Cardiac muscle cell (in vitro differentiated cells and primary cell): ENCODE results near the gene SHOC2. TPM values are rescaled to one million over a fixed set of nuclear protein-coding genes. Genes with fewer than 3 reads are reported as not detected.

ENCODE experiments used
- DNase-seq, 2 donors: peaks; one replicate each; pipeline versions ENCODE4 v3.0.0 to v3.0.0-alpha.2; 2010 to 2017; ENCODE audit warnings: low read depth in 1 of 2, low spot score in 1 of 2
- H3K27ac ChIP-seq: fragments of 200-600 bp; sonication (generic); 2 replicates; pipeline ENCODE4 v1.5.1; 2016
- H3K27me3 ChIP-seq: fragments of 200-600 bp; sonication (generic); 2 replicates; pipeline ENCODE4 v1.6.0; 2016; ENCODE audit warnings: control low read depth
- H3K36me3 ChIP-seq: fragments of 200-600 bp; sonication (generic); 2 replicates; pipeline ENCODE4 v1.5.1; 2016; ENCODE audit warnings: control low read depth
- H3K4me1 ChIP-seq: fragments of 200-600 bp; sonication (generic); 2 replicates; pipeline ENCODE4 v1.8.1; 2017; ENCODE audit warnings: low read depth, mild to moderate bottlenecking, mixed run types
- H3K4me3 ChIP-seq: fragments of 200-600 bp; sonication (generic); 2 replicates; pipeline ENCODE4 v1.5.1; 2016; ENCODE audit warnings: mild to moderate bottlenecking
- H3K9me3 ChIP-seq: fragments of 200-600 bp; sonication (generic); 2 replicates; pipeline ENCODE4 v1.5.1; 2017; ENCODE audit warnings: low read depth, mild to moderate bottlenecking, control low read depth
- polyA plus RNA-seq: library from polyadenylated mRNA; unstranded; fragments of >200 nt; fragmentation: Nextera tagmentation; extraction: Ambion mirVana; gene quantifications from 2 replicates; pipeline ENCODE4 v1.2.1, GENCODE V29; 2016
- total RNA-seq: library from RNA; depleted of rRNA; stranded (reverse); fragments of >200 nt; gene quantifications from 2 replicates; pipeline ENCODE4 v1.2.3, GENCODE V29; 2016
- TF ChIP-seq, protein P1 (sequence below): IDR thresholded peaks from 2 replicates; pipeline ENCODE4 v1.5.1; 2012; ENCODE audit warnings: low read depth, mild to moderate bottlenecking, low read length

The SHOC2 gene
- total and polyA plus RNA-seq, 2 experiments from 2014 or later: 31.0 to 31.3 TPM

DNA sequence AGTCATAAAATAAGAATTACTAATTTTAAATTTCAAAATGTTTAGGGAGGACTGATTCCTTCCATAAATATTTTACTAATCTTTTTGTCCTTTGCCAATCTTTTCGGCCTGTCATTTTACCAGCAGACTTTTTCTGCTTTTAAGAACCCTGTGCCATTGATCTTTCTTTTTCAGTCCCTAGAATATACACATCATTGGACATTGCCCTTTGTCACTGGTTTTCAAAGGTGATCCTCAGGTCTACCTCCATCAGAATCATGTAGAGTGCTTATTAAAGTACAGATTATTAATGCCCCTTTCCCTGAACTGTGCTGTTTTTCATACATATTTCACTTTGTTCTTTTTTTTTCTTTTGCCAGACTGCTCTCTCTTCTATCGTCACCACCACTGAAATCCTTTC lies 43.8 kb downstream of the SHOC2 start:
- Histone ChIP-seq H3K27ac (no peak overlapping the region), H3K4me3 (no peak overlapping the region), H3K9me3 (no peaks in the 10 kb centered on the region), H3K4me1 (peaks cover 26% of the 10 kb centered on the region), H3K27me3 (no peaks in the 10 kb centered on the region), H3K36me3 (no peaks in the 10 kb centered on the region)
- no peak for DNase-seq
- TF ChIP-seq, protein P1, sequence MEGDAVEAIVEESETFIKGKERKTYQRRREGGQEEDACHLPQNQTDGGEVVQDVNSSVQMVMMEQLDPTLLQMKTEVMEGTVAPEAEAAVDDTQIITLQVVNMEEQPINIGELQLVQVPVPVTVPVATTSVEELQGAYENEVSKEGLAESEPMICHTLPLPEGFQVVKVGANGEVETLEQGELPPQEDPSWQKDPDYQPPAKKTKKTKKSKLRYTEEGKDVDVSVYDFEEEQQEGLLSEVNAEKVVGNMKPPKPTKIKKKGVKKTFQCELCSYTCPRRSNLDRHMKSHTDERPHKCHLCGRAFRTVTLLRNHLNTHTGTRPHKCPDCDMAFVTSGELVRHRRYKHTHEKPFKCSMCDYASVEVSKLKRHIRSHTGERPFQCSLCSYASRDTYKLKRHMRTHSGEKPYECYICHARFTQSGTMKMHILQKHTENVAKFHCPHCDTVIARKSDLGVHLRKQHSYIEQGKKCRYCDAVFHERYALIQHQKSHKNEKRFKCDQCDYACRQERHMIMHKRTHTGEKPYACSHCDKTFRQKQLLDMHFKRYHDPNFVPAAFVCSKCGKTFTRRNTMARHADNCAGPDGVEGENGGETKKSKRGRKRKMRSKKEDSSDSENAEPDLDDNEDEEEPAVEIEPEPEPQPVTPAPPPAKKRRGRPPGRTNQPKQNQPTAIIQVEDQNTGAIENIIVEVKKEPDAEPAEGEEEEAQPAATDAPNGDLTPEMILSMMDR: no peak

DNA sequence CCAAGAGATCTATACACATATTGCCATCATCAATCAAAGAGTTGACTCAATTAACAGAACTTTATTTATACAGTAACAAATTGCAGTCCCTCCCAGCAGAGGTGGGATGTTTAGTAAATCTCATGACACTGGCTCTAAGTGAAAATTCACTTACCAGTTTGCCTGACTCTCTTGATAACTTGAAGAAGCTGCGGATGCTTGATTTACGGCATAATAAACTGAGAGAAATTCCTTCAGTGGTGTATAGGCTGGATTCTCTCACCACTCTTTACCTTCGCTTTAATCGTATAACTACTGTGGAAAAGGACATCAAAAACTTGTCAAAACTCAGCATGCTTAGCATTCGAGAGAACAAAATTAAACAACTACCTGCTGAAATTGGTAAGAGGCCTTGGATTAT lies 45.3 kb downstream of the SHOC2 start:
- Histone ChIP-seq H3K9me3 (no peaks in the 10 kb centered on the region), H3K4me1 (peaks cover 16% of the 10 kb centered on the region), H3K27ac (no peak overlapping the region), H3K36me3 (no peaks in the 10 kb centered on the region), H3K27me3 (no peaks in the 10 kb centered on the region), H3K4me3 (no peak overlapping the region)
- DNase-seq: no peak
- TF ChIP-seq, protein P1: no peak

DNA sequence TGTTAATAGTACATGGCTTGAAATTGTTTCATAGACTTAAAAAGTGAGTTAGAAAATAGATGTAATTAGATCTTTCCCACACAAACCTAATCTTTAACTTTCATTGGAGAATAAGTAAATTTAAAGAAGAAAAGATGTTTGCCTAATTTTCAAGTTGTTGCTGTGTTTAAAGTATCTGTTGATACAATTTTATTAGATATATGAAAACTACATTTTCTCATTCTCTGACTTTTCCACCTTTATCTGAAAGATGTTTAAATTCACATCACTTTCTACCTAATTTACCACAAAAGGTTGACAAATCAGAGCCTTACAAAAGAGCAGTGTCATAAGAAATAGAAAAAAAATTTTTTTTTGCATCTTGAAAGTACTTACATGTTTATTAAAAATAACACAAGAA lies 45.8 kb downstream of the SHOC2 start:
- H3K27me3 ChIP-seq: no peaks in the 10 kb centered on the region
- no peaks in the 10 kb centered on the region for H3K9me3 ChIP-seq
- DNase-seq: no peak
- H3K27ac ChIP-seq: no peak overlapping the region
- TF ChIP-seq, protein P1: no peak
- H3K4me3 ChIP-seq: no peak overlapping the region
- no peaks in the 10 kb centered on the region for H3K36me3 ChIP-seq
- H3K4me1 ChIP-seq: peaks cover 16% of the 10 kb centered on the region

DNA sequence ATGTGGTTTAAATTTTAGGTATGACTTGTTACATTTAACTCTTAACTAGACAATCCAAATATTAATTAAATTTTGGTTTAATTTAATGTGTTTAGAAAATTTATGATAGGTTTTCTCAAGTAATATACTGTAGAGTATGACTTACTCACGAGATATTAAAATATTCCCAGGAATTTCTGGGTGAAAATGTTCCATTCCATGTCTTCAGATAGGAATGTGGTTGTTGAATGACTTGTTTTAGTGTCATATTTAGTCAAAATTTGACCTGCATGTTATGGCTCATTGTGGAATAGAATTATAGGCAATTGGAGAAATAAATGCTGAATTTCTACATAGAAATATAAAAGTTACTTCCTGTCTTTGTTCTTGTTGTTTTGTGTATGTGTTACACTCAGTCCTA lies 46.7 kb downstream of the SHOC2 start:
- Histone ChIP-seq H3K27me3 (no peaks in the 10 kb centered on the region), H3K27ac (no peak overlapping the region), H3K9me3 (no peaks in the 10 kb centered on the region), H3K4me3 (no peak overlapping the region), H3K4me1 (peaks cover 15% of the 10 kb centered on the region), H3K36me3 (no peaks in the 10 kb centered on the region)
- no peak for DNase-seq
- TF ChIP-seq, protein P1: no peak

DNA sequence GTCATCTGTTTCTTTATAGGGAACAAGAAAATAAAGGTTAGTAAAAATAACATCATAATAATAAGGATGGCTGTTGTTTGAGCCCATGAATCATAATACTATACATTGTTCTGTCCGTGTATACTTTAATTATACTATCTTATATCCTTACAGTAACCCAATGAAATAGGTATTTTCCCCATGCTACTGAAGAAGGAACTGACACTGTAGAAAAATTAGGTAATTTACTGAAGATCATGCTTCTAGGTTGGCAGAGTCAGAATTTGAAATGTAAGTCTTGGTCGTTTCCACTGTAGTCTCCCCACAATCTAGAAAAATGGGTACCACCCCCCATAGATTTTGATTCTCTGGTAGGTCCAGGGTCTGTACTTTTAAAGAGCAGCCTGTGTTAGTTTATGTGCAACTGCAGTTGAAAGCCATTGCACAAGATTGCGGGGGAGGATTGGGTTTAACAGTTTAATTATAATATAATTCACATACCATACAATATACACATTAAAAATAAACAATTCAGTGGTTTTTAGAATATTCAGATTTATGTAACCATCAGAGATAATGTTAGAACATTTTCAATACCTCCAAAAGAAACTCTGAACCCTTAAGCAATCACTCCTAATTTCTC lies 47.7 kb downstream of the SHOC2 start:
- Histone ChIP-seq H3K4me3 (no peak overlapping the region), H3K27ac (no peak overlapping the region), H3K4me1 (peaks cover 8% of the 10 kb centered on the region), H3K36me3 (no peaks in the 10 kb centered on the region), H3K9me3 (no peaks in the 10 kb centered on the region), H3K27me3 (no peaks in the 10 kb centered on the region)
- TF ChIP-seq, protein P1: no peak
- peak in 1 of 2 donors; percentile 30 for DNase-seq

DNA sequence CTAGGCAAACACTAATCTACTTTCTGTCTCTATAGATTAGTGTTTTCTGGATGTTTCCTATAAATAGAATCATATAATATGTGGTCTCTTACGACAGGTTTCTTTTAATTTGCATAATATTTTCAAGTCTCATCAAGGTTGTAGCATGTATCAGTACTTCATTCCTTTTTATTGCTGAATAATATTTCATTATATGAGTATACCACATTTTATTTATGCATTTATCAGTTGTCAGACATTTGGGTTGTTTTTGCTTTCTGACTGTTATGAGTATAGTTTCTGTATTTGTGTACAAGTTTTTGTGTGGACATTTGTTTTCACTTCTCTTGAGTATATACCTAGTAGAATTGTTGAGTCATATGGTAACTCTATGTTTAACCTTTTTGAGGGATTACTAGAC lies 48.2 kb downstream of the SHOC2 start:
- Histone ChIP-seq H3K4me1 (peaks cover 11% of the 10 kb centered on the region), H3K9me3 (no peaks in the 10 kb centered on the region), H3K27ac (no peak overlapping the region), H3K4me3 (no peak overlapping the region), H3K36me3 (no peaks in the 10 kb centered on the region), H3K27me3 (no peaks in the 10 kb centered on the region)
- DNase-seq: no peak
- TF ChIP-seq, protein P1: no peak
